ENCODE results near the gene THOP1.

DNA sequence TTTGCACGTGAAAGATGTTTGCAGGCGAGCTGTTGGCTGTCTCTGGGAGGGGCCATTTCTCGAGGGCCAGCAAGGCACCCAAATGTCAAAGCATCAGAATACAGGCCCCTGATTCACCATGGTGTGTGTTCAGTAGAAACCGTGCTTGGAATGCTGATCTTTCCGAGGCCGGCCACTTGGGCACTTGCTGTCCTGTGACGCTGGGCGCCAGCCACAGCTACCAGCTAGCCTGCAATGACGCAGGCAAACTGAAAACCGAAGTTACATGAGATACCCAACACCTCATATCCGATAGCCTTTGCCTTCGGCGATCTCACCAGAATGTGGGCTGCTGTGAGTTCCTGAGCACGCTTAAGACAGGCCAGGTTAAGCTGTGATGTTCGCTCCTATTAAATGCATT is 12.0 kb downstream of the THOP1 start:
- TF ChIP-seq CTCF (IDR thresholded peaks at IDR 0.05) (no peak), POLR2A (IDR thresholded peaks at IDR 0.05) (no peak)

All from adrenal gland (tissue), 5 donors.